IPS-15b (cell line): ENCODE results near the gene SLC25A21.

Experiments
- H3K27me3 ChIP-seq: one replicate; pipeline ENCODE4 v1.6.1; 2013; ENCODE audit warnings: low read length; ENCODE audit not compliant: control insufficient read depth, insufficient read depth
- H3K36me3 ChIP-seq: one replicate; pipeline ENCODE4 v1.6.1; 2013; ENCODE audit warnings: low read length; ENCODE audit not compliant: control insufficient read depth, insufficient read depth
- H3K4me1 ChIP-seq: one replicate; pipeline ENCODE4 v1.6.1; 2013; ENCODE audit warnings: mild to moderate bottlenecking, low read length; ENCODE audit not compliant: control insufficient read depth, insufficient read depth
- H3K4me3 ChIP-seq: one replicate; pipeline ENCODE4 v1.5.1; 2013; ENCODE audit warnings: low read depth, low read length
- H3K9ac ChIP-seq: one replicate; pipeline ENCODE4 v1.6.1; 2013; ENCODE audit warnings: low read depth, mild to moderate bottlenecking, low read length
- H3K9me3 ChIP-seq: one replicate; pipeline ENCODE4 v1.6.1; 2013; ENCODE audit warnings: mild to moderate bottlenecking, low read length; ENCODE audit not compliant: control insufficient read depth, insufficient read depth

Gene SLC25A21

GRCh38 chr14:36751920-36752319 lies 420.5 kb downstream of the SLC25A21 start:
- no peaks in the 10 kb centered on the region for H3K4me1 ChIP-seq
- H3K27me3 ChIP-seq = no peaks in the 10 kb centered on the region
- H3K9ac ChIP-seq = no peak overlapping the region
- H3K4me3 ChIP-seq = no peak overlapping the region
- no peaks in the 10 kb centered on the region for H3K36me3 ChIP-seq
- no peaks in the 10 kb centered on the region for H3K9me3 ChIP-seq

GRCh38 chr14:36751106-36751505 lies 421.3 kb downstream of the SLC25A21 start:
- no peaks in the 10 kb centered on the region for H3K27me3 ChIP-seq
- no peaks in the 10 kb centered on the region for H3K9me3 ChIP-seq
- no peaks in the 10 kb centered on the region for H3K4me1 ChIP-seq
- no peaks in the 10 kb centered on the region for H3K36me3 ChIP-seq
- H3K9ac ChIP-seq = no peak overlapping the region
- no peak overlapping the region for H3K4me3 ChIP-seq

GRCh38 chr14:36750244-36750643 lies 422.2 kb downstream of the SLC25A21 start:
- H3K9me3 ChIP-seq = no peaks in the 10 kb centered on the region
- no peak overlapping the region for H3K9ac ChIP-seq
- H3K27me3 ChIP-seq = no peaks in the 10 kb centered on the region
- no peak overlapping the region for H3K4me3 ChIP-seq
- H3K4me1 ChIP-seq = no peaks in the 10 kb centered on the region
- H3K36me3 ChIP-seq = no peaks in the 10 kb centered on the region

GRCh38 chr14:36748610-36749213 lies 423.7 kb downstream of the SLC25A21 start:
- no peaks in the 10 kb centered on the region for H3K36me3 ChIP-seq
- H3K4me3 ChIP-seq = no peak overlapping the region
- no peaks in the 10 kb centered on the region for H3K27me3 ChIP-seq
- H3K4me1 ChIP-seq = no peaks in the 10 kb centered on the region
- no peaks in the 10 kb centered on the region for H3K9me3 ChIP-seq
- H3K9ac ChIP-seq = no peak overlapping the region

GRCh38 chr14:36747411-36748184 lies 424.8 kb downstream of the SLC25A21 start:
- Histone ChIP-seq H3K9ac (no peak overlapping the region), H3K4me1 (no peaks in the 10 kb centered on the region), H3K27me3 (no peaks in the 10 kb centered on the region), H3K36me3 (no peaks in the 10 kb centered on the region), H3K4me3 (no peak overlapping the region), H3K9me3 (no peaks in the 10 kb centered on the region)

- no peak overlapping the region for H3K9ac ChIP-seq
- H3K27me3 ChIP-seq = no peaks in the 10 kb centered on the region
Measured at GRCh38 chr14:36746872-36747271, 425.5 kb downstream of the SLC25A21 start.

GRCh38 chr14:36741858-36742257 lies 430.5 kb downstream of the SLC25A21 start:
- Histone ChIP-seq H3K9ac (no peak overlapping the region), H3K9me3 (no peaks in the 10 kb centered on the region), H3K4me1 (no peaks in the 10 kb centered on the region), H3K36me3 (no peaks in the 10 kb centered on the region), H3K4me3 (no peak overlapping the region), H3K27me3 (no peaks in the 10 kb centered on the region)

More at GRCh38 chr14:36746872-36747271, 425.5 kb downstream of the SLC25A21 start:
- H3K9me3 ChIP-seq = no peaks in the 10 kb centered on the region
- no peaks in the 10 kb centered on the region for H3K36me3 ChIP-seq
- H3K4me1 ChIP-seq = no peaks in the 10 kb centered on the region
- H3K4me3 ChIP-seq = no peak overlapping the region

GRCh38 chr14:36738269-36738668 lies 434.1 kb downstream of the SLC25A21 start:
- no peaks in the 10 kb centered on the region for H3K9me3 ChIP-seq
- H3K9ac ChIP-seq = no peak overlapping the region
- no peaks in the 10 kb centered on the region for H3K4me1 ChIP-seq
- no peak overlapping the region for H3K4me3 ChIP-seq
- H3K27me3 ChIP-seq = no peaks in the 10 kb centered on the region
- no peaks in the 10 kb centered on the region for H3K36me3 ChIP-seq

GRCh38 chr14:36726128-36726527 lies 446.3 kb downstream of the SLC25A21 start:
- Histone ChIP-seq H3K4me3 (no peak overlapping the region), H3K4me1 (no peaks in the 10 kb centered on the region), H3K9ac (no peak overlapping the region), H3K27me3 (no peaks in the 10 kb centered on the region), H3K36me3 (no peaks in the 10 kb centered on the region), H3K9me3 (no peaks in the 10 kb centered on the region)

- Histone ChIP-seq H3K9ac (no peak overlapping the region), H3K4me3 (no peak overlapping the region), H3K4me1 (no peaks in the 10 kb centered on the region), H3K36me3 (no peaks in the 10 kb centered on the region), H3K9me3 (no peaks in the 10 kb centered on the region), H3K27me3 (no peaks in the 10 kb centered on the region)
Measured at GRCh38 chr14:36724162-36724561, 448.2 kb downstream of the SLC25A21 start.

- H3K4me3 ChIP-seq = no peak overlapping the region
- no peaks in the 10 kb centered on the region for H3K36me3 ChIP-seq
- H3K4me1 ChIP-seq = no peaks in the 10 kb centered on the region
- H3K27me3 ChIP-seq = no peaks in the 10 kb centered on the region
- H3K9ac ChIP-seq = no peak overlapping the region
- no peaks in the 10 kb centered on the region for H3K9me3 ChIP-seq
Measured at GRCh38 chr14:36723530-36723929, 448.9 kb downstream of the SLC25A21 start.

GRCh38 chr14:36721877-36722276 lies 450.5 kb downstream of the SLC25A21 start:
- H3K27me3 ChIP-seq = no peaks in the 10 kb centered on the region
- H3K9me3 ChIP-seq = no peaks in the 10 kb centered on the region
- no peak overlapping the region for H3K9ac ChIP-seq
- H3K4me3 ChIP-seq = no peak overlapping the region
- peaks cover 5% of the 10 kb centered on the region for H3K4me1 ChIP-seq
- H3K36me3 ChIP-seq = no peaks in the 10 kb centered on the region
